Testis (tissue), 3 donors: Measurements from ENCODE around the gene NPSR1. TPM values are rescaled to one million over a fixed set of nuclear protein-coding genes. Genes with fewer than 3 reads are reported as not detected.

Experiments
- DNase-seq: peaks from one replicate; pipeline ENCODE4 v3.0.0-alpha.2; 2019
- H3K27ac ChIP-seq, 2 donors: fragments of 200-600 bp; sonication (generic); one replicate each; pipeline ENCODE4 v1.5.1; 2019
- H3K27me3 ChIP-seq: fragments of 200-600 bp; sonication (generic); one replicate; pipeline ENCODE4 v1.5.1; 2019
- H3K36me3 ChIP-seq: fragments of 200-600 bp; sonication (generic); one replicate; pipeline ENCODE4 v1.5.1; 2017; ENCODE audit warnings: low read depth; ENCODE audit errors: missing control alignments
- H3K4me1 ChIP-seq: fragments of 200-600 bp; sonication (generic); one replicate; pipeline ENCODE4 v1.5.1; 2019
- H3K4me3 ChIP-seq, 2 donors: fragments of 200-600 bp; sonication (generic); one replicate each; pipeline ENCODE4 v1.5.1; 2017 to 2019
- H3K9me3 ChIP-seq: fragments of 200-600 bp; sonication (generic); one replicate; pipeline ENCODE4 v1.5.1; 2017
- POLR2A ChIP-seq: fragments of 450-650 bp; IDR thresholded peaks from one replicate; pipeline ENCODE4 v1.6.1; 2017; ENCODE audit warnings: antibody characterized with exemption, mild to moderate bottlenecking, moderate library complexity
- WGBS, 2 donors: methylation state at CpG; one replicate each; pipeline ENCODE4 v1.1.5; 2018; 5-methylcytosine and 5-hydroxymethylcytosine counted together
- intact Hi-C: fragments of 100-400 bp; cut with DNase I; formaldehyde crosslinking; loops from one replicate; pipeline ENCODE4 v1.15.1; 2023; ENCODE audit warnings: low total_unique reads
- polyA plus RNA-seq: library from polyadenylated mRNA; stranded (reverse); fragments of 350-450 nt; fragmentation: Illumina TruSeq; extraction: RNeasy Lipid Tissue Mini Kit (QIAGEN cat#74804); gene quantifications from one replicate; pipeline ENCODE4 v1.2.3, GENCODE V29; 2014; ENCODE audit warnings: low read depth, low replicate concordance; ENCODE audit not compliant: insufficient read depth
- total RNA-seq, 2 donors: library from RNA; depleted of rRNA; stranded (reverse); fragments of >200 nt; gene quantifications; one replicate each; pipeline ENCODE4 v1.2.3, GENCODE V29; 2016
- TF ChIP-seq, protein P1 (sequence below), 3 experiments: fragments of 450-650 bp in 2 of 3; fragments of 200-600 bp in 1 of 3; sonication (generic) in 1 of 3; IDR thresholded peaks; one replicate each; pipeline ENCODE4 v1.5.1; 2016 to 2019; ENCODE audit warnings: antibody characterized with exemption in 3 of 3, mild to moderate bottlenecking in 2 of 3, moderate library complexity in 1 of 3

Gene NPSR1
- total and polyA plus RNA-seq, 3 donors from 2014 or later = 0.25 to 0.54 TPM; not detected in 1

DNA sequence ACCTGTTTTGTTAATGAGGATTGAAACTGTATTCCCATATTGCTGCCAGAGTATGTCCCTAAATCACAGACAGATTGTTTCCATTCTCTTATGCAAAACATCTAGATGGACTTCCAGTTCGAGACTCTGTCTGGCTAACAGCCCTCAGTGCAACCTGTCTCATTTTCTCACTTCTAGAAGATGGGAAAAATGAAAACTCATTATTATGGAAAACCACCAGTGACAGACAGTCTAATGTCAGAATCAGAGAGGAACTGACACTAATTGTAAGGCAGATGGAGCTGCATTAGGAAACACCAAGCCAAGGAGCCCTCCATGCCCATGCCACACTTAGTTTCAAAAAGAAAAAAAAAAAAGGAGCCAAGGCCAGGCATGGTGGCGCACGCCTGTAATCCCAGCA lies 61.6 kb downstream of the NPSR1 start:
- H3K4me1 ChIP-seq = no peaks in the 10 kb centered on the region
- intact Hi-C loops = no loop called here
- H3K9me3 ChIP-seq = no peaks in the 10 kb centered on the region
- H3K4me3 ChIP-seq = no peak overlapping the region
- no peak for DNase-seq
- no peaks in the 10 kb centered on the region for H3K27me3 ChIP-seq
- no peak for TF ChIP-seq POLR2A
- TF ChIP-seq, protein P1, sequence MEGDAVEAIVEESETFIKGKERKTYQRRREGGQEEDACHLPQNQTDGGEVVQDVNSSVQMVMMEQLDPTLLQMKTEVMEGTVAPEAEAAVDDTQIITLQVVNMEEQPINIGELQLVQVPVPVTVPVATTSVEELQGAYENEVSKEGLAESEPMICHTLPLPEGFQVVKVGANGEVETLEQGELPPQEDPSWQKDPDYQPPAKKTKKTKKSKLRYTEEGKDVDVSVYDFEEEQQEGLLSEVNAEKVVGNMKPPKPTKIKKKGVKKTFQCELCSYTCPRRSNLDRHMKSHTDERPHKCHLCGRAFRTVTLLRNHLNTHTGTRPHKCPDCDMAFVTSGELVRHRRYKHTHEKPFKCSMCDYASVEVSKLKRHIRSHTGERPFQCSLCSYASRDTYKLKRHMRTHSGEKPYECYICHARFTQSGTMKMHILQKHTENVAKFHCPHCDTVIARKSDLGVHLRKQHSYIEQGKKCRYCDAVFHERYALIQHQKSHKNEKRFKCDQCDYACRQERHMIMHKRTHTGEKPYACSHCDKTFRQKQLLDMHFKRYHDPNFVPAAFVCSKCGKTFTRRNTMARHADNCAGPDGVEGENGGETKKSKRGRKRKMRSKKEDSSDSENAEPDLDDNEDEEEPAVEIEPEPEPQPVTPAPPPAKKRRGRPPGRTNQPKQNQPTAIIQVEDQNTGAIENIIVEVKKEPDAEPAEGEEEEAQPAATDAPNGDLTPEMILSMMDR (IDR thresholded peaks at IDR 0.05) = no peak
- H3K27ac ChIP-seq = no peak overlapping the region
- no peaks in the 10 kb centered on the region for H3K36me3 ChIP-seq
- WGBS, 2 donors = 89 to 94% methylated on average over 3 of the region's 3 CpGs

DNA sequence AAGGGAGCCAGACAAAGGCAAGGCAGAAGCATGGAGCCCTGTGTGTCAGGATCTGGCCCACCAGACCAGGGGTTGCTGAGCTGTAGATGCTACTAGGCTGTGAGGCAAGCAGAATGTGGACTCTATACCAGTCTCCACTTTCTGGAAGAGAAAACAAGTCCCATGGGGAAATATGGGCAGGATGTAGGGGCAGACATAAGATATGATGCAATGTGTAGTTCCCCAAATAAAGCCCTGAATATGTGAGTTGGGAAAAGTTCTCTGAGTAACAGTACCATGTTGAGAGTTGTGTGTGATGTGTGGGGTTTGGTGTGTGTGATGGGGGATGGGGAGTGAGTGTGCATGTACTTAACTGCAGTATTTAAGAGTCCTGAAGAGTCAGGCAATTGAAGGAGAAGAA lies 62.3 kb downstream of the NPSR1 start:
- no peak overlapping the region for H3K27ac ChIP-seq
- H3K27me3 ChIP-seq = no peaks in the 10 kb centered on the region
- no peaks in the 10 kb centered on the region for H3K36me3 ChIP-seq
- no peaks in the 10 kb centered on the region for H3K4me1 ChIP-seq
- no peak overlapping the region for H3K4me3 ChIP-seq
- H3K9me3 ChIP-seq = no peaks in the 10 kb centered on the region
- intact Hi-C loops = no loop called here
- no peak for DNase-seq
- TF ChIP-seq, protein P1 (IDR thresholded peaks at IDR 0.05) = no peak
- no peak for TF ChIP-seq POLR2A

DNA sequence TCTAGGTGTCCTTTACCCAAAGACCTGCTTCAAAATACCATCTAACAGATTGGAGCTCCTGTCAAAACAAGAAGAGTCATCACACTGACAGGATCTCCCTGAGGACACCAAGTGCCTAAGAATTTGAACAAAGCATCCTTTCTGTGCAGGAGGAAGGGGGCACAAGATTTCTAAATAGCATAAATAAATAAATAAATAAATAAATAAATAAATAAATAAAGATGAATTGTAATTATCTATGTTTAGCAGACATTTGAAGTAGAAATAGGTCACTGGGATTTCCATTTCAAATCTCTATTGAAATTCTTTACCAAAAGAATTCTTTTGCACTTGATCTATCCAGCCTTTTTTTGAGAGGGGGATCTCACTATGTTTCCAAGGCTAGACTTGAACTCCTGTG lies 65.3 kb downstream of the NPSR1 start:
- Histone ChIP-seq H3K27me3 (no peaks in the 10 kb centered on the region), H3K36me3 (no peaks in the 10 kb centered on the region), H3K9me3 (no peaks in the 10 kb centered on the region), H3K27ac (no peak overlapping the region), H3K4me3 (no peak overlapping the region), H3K4me1 (no peaks in the 10 kb centered on the region)
- DNase-seq = no peak
- intact Hi-C loops = no loop called here
- TF ChIP-seq POLR2A = no peak
- TF ChIP-seq, protein P1 (IDR thresholded peaks at IDR 0.05) = no peak

DNA sequence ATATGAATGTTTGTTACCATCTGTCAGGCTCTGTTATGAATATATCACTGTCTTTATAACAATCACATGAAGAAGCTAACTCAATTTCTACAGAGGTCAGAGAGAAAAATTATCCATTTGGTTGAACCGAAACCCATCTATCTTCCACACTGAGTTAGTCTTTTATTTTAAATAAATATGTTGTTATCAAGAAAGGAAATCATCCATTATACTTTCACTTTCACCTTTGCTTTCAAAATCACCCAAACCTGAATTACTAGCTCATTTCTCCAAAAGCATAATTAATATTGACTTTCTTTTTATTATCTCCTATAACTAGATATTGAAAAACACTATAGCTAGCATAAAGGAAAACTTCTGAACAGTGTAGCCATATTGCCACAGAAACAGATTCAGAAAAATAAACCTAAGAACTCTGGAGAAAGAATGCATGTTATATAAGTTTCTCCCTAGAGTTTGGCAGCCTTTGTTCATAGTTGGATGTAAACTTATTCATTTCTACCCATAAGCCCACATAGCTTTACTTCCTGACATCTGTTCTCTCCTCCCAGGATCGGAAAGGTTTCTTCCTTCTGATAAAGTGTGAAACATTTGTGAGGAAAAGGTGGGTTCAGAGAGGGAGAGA lies 66.0 kb downstream of the NPSR1 start:
- TF ChIP-seq POLR2A = no peak
- TF ChIP-seq, protein P1 (IDR thresholded peaks at IDR 0.05) = no peak
- Histone ChIP-seq H3K4me1 (no peaks in the 10 kb centered on the region), H3K9me3 (no peaks in the 10 kb centered on the region), H3K27me3 (no peaks in the 10 kb centered on the region), H3K27ac (no peak overlapping the region), H3K4me3 (no peak overlapping the region), H3K36me3 (no peaks in the 10 kb centered on the region)
- WGBS, 2 donors = 56 to 71% methylated on average over 2 of the region's 2 CpGs
- intact Hi-C loops = no loop called here
- no peak for DNase-seq

DNA sequence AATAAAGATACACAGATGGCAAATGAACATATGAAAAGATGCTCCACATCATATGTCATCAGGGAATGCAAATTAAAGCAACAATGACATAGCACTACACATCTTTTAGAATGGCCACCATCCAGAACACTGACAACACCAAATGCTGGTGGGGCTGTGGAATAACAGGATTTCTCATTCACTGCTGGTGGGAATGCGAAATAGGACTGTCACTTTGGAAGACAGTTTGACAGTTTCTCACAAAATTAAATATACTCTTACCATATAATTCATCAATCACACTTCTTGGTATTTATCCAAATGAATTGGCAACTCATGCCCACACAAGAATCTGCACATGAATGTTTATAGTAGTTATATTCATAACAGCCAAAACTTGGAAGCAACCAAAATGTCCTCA lies 68.2 kb downstream of the NPSR1 start:
- H3K4me1 ChIP-seq = no peaks in the 10 kb centered on the region
- 96 to 100% methylated on average over 1 of the region's 1 CpG for WGBS, 2 donors
- H3K4me3 ChIP-seq = no peak overlapping the region
- intact Hi-C loops = no loop called here
- no peak for DNase-seq
- H3K27ac ChIP-seq = no peak overlapping the region
- no peaks in the 10 kb centered on the region for H3K36me3 ChIP-seq
- H3K27me3 ChIP-seq = no peaks in the 10 kb centered on the region
- H3K9me3 ChIP-seq = no peaks in the 10 kb centered on the region
- TF ChIP-seq, protein P1 (IDR thresholded peaks at IDR 0.05) = no peak
- no peak for TF ChIP-seq POLR2A
